DMS79 (cell line): ENCODE results near the gene MESD.

Experiments used
- DNase-seq: peaks from one replicate; lab custom pipeline; 2025; lab: John Stamatoyannopoulos, UW

Gene MESD

GRCh38 chr15:80904998-80905397 lies 84.6 kb downstream of the MESD start:
- DNase-seq, result no peak

- no peak for DNase-seq
Measured at GRCh38 chr15:80902298-80902801, 87.3 kb downstream of the MESD start.

- no peak for DNase-seq
Measured at GRCh38 chr15:80898040-80898439, 91.6 kb downstream of the MESD start.
